Measurements from ENCODE around the gene ARL5A. TPM values are rescaled to one million over a fixed set of nuclear protein-coding genes. Genes with fewer than 3 reads are reported as not detected.
"Not testable (repeated sequence)": the region's sequence is repeated elsewhere in the genome, so short reads cannot be mapped to it uniquely, and the experiment has no call there.

ARL5A gene
- total RNA-seq = 63.2 and 64.9 TPM in 2 replicates
- long read RNA-seq, full-length matches to known transcripts = 14 of 18 reads
- long read RNA-seq, partial matches to known transcripts = 0 of 18 reads
- long read RNA-seq, other reads (novel, unspliced or antisense) = 4 of 18 reads

GRCh38 chr2:151828143-151828889 is at the start of gene ARL5A:
ARL5A (minus strand) TSS chr2:151828421; CDS start chr2:151828176, 245 bp downstream.
- no peaks in the 10 kb centered on the region for H3K9me3 Mint-ChIP-seq
- H3K27ac Mint-ChIP-seq (ENCODE audit: unreplicated experiment) = peak within 1 kb of the TSS; percentile 99
- peak; percentile 91 for DNase-seq (ENCODE audit: low read depth, low spot score)
- H3K4me3 Mint-ChIP-seq = peak within 1 kb of the TSS; percentile 98
- H3K36me3 Mint-ChIP-seq (ENCODE audit: low read depth) = no peaks in the 10 kb centered on the region
- H3K4me1 Mint-ChIP-seq = peaks cover 44% of the 10 kb centered on the region
- H3K27me3 Mint-ChIP-seq (ENCODE audit: low read depth) = no peaks in the 10 kb centered on the region
- TF ChIP-seq CTCF (conservative IDR thresholded peaks at IDR 0.05) = peak; percentile 12

GRCh38 chr2:151875631-151876030 is 47.4 kb upstream of the ARL5A start:
- H3K36me3 Mint-ChIP-seq (ENCODE audit: low read depth) = peaks cover 18% of the 10 kb centered on the region
- not testable (repeated sequence) for H3K4me1 Mint-ChIP-seq; H3K9me3 Mint-ChIP-seq; H3K27ac Mint-ChIP-seq (ENCODE audit: unreplicated experiment); H3K4me3 Mint-ChIP-seq; DNase-seq (ENCODE audit: low read depth, low spot score); H3K27me3 Mint-ChIP-seq (ENCODE audit: low read depth)

- TF ChIP-seq CTCF (conservative IDR thresholded peaks at IDR 0.05) = no peak
- Mint-ChIP-seq H3K4me1 (no peaks in the 10 kb centered on the region), H3K27me3 (ENCODE audit: low read depth) (no peaks in the 10 kb centered on the region), H3K9me3 (peaks cover 2% of the 10 kb centered on the region), H3K27ac (ENCODE audit: unreplicated experiment) (no peak overlapping the region), H3K4me3 (no peak overlapping the region), H3K36me3 (ENCODE audit: low read depth) (peaks cover 12% of the 10 kb centered on the region)
- DNase-seq (ENCODE audit: low read depth, low spot score) = no peak
These were observed 44.2 kb upstream of the ARL5A start for GRCh38 chr2:151872463-151872862.

- peaks cover 6% of the 10 kb centered on the region for H3K36me3 Mint-ChIP-seq (ENCODE audit: low read depth)
- DNase-seq (ENCODE audit: low read depth, low spot score) = no peak
- no peaks in the 10 kb centered on the region for H3K27me3 Mint-ChIP-seq (ENCODE audit: low read depth)
- no peak for TF ChIP-seq CTCF (conservative IDR thresholded peaks at IDR 0.05)
- no peak overlapping the region for H3K27ac Mint-ChIP-seq (ENCODE audit: unreplicated experiment)
- peaks cover 2% of the 10 kb centered on the region for H3K9me3 Mint-ChIP-seq
- H3K4me3 Mint-ChIP-seq = no peak overlapping the region
- no peaks in the 10 kb centered on the region for H3K4me1 Mint-ChIP-seq
These were observed 41.1 kb upstream of the ARL5A start for GRCh38 chr2:151869291-151869690.

- no peak overlapping the region for H3K27ac Mint-ChIP-seq (ENCODE audit: unreplicated experiment)
- H3K27me3 Mint-ChIP-seq (ENCODE audit: low read depth) = no peaks in the 10 kb centered on the region
- H3K4me1 Mint-ChIP-seq = no peaks in the 10 kb centered on the region
- no peaks in the 10 kb centered on the region for H3K36me3 Mint-ChIP-seq (ENCODE audit: low read depth)
- no peak for TF ChIP-seq CTCF (conservative IDR thresholded peaks at IDR 0.05)
- DNase-seq (ENCODE audit: low read depth, low spot score) = no peak
- no peak overlapping the region for H3K4me3 Mint-ChIP-seq
- H3K9me3 Mint-ChIP-seq = no peaks in the 10 kb centered on the region
These were observed 34.5 kb upstream of the ARL5A start for GRCh38 chr2:151862700-151863099.

GRCh38 chr2:151861174-151861573 is 33.0 kb upstream of the ARL5A start:
- no peaks in the 10 kb centered on the region for H3K4me1 Mint-ChIP-seq
- TF ChIP-seq CTCF (conservative IDR thresholded peaks at IDR 0.05) = no peak
- no peaks in the 10 kb centered on the region for H3K36me3 Mint-ChIP-seq (ENCODE audit: low read depth)
- no peak overlapping the region for H3K4me3 Mint-ChIP-seq
- H3K27me3 Mint-ChIP-seq (ENCODE audit: low read depth) = no peaks in the 10 kb centered on the region
- no peak overlapping the region for H3K27ac Mint-ChIP-seq (ENCODE audit: unreplicated experiment)
- H3K9me3 Mint-ChIP-seq = no peaks in the 10 kb centered on the region
- no peak for DNase-seq (ENCODE audit: low read depth, low spot score)
